H9 (cell line): ENCODE measurements around the gene ZNF79. TPM values are rescaled to one million over a fixed set of nuclear protein-coding genes. Genes with fewer than 3 reads are reported as not detected.
A peak's percentile ranks its signal among the peaks of the same experiment; 100 is the strongest.

Source experiments
- DNase-seq: peaks from one replicate; pipeline ENCODE4 v3.0.0-alpha.2; 2017
- H2AFZ ChIP-seq: one replicate; pipeline ENCODE4 v1.6.1; 2013; ENCODE audit warnings: mild to moderate bottlenecking, low read length, control low read depth, moderate library complexity
- H2AK5ac ChIP-seq: 2 replicates; pipeline ENCODE4 v1.6.1; 2013; ENCODE audit warnings: low read length, control low read depth, mixed read lengths; ENCODE audit not compliant: insufficient read length
- H2BK120ac ChIP-seq: one replicate; pipeline ENCODE4 v1.6.1; 2013; ENCODE audit warnings: low read depth, mild to moderate bottlenecking, low read length, control low read depth, inconsistent platforms; ENCODE audit not compliant: poor library complexity, severe bottlenecking
- H2BK12ac ChIP-seq: 2 replicates; pipeline ENCODE4 v1.6.1; 2013; ENCODE audit warnings: low read length, control low read depth, mixed read lengths, low read depth; ENCODE audit not compliant: insufficient read length
- H2BK15ac ChIP-seq: 2 replicates; pipeline ENCODE4 v1.6.1; 2013; ENCODE audit warnings: low read depth, low read length, control low read depth
- H2BK20ac ChIP-seq: one replicate; pipeline ENCODE4 v1.6.1; 2013; ENCODE audit warnings: low read depth, mild to moderate bottlenecking, low read length, control low read depth, inconsistent platforms; ENCODE audit not compliant: poor library complexity, severe bottlenecking
- H2BK5ac ChIP-seq: 2 replicates; pipeline ENCODE4 v1.6.1; 2013; ENCODE audit warnings: low read length, control low read depth, mixed read lengths; ENCODE audit not compliant: insufficient read length
- H3K14ac ChIP-seq: 2 replicates; pipeline ENCODE4 v1.6.1; 2013; ENCODE audit warnings: low read length, control low read depth; ENCODE audit not compliant: insufficient read depth
- H3K18ac ChIP-seq: 2 replicates; pipeline ENCODE4 v1.6.1; 2013; ENCODE audit warnings: low read depth, mild to moderate bottlenecking, mixed read lengths, low read length, control low read depth; ENCODE audit not compliant: insufficient read length
- H3K23ac ChIP-seq: 2 replicates; pipeline ENCODE4 v1.6.1; 2013; ENCODE audit warnings: low read length, control low read depth, mixed read lengths, low read depth; ENCODE audit not compliant: insufficient read length
- H3K23me2 ChIP-seq: 2 replicates; pipeline ENCODE4 v1.6.1; 2013; ENCODE audit warnings: low read depth, mild to moderate bottlenecking, mixed read lengths, low read length, control low read depth; ENCODE audit not compliant: insufficient read length, poor library complexity, severe bottlenecking
- H3K27ac ChIP-seq: 2 replicates; pipeline ENCODE4 v1.5.1; 2013; ENCODE audit warnings: low read length, control low read depth, mixed read lengths, low read depth; ENCODE audit not compliant: insufficient read length
- H3K27me3 ChIP-seq: 2 replicates; pipeline ENCODE4 v1.6.1; 2013; ENCODE audit warnings: low read length, control low read depth, inconsistent platforms; ENCODE audit not compliant: insufficient read depth
- H3K4ac ChIP-seq: 2 replicates; pipeline ENCODE4 v1.6.1; 2013; ENCODE audit warnings: low read depth, mild to moderate bottlenecking, control low read depth, inconsistent platforms, low read length, moderate library complexity
- H3K4me1 ChIP-seq: 2 replicates; pipeline ENCODE4 v1.6.1; 2013; ENCODE audit warnings: low read length, control low read depth, inconsistent platforms; ENCODE audit not compliant: insufficient read depth
- H3K4me2 ChIP-seq: 2 replicates; pipeline ENCODE4 v1.6.1; 2013; ENCODE audit warnings: low read length, control low read depth, mixed read lengths; ENCODE audit not compliant: insufficient read length, insufficient read depth
- H3K56ac ChIP-seq: 2 replicates; pipeline ENCODE4 v1.6.1; 2013; ENCODE audit warnings: low read depth, mild to moderate bottlenecking, mixed read lengths, low read length, control low read depth; ENCODE audit not compliant: insufficient read length
- H3K79me1 ChIP-seq: 2 replicates; pipeline ENCODE4 v1.6.1; 2013; ENCODE audit warnings: low read depth, mild to moderate bottlenecking, moderate library complexity, low read length, control low read depth, inconsistent platforms; ENCODE audit not compliant: insufficient read depth, poor library complexity, severe bottlenecking
- H3K79me2 ChIP-seq: 2 replicates; pipeline ENCODE4 v1.6.1; 2013; ENCODE audit warnings: low read length, control low read depth, inconsistent platforms; ENCODE audit not compliant: insufficient read depth
- H3K9ac ChIP-seq: 2 replicates; pipeline ENCODE4 v1.6.1; 2013; ENCODE audit warnings: low read length, control low read depth, mixed read lengths; ENCODE audit not compliant: insufficient read length; ENCODE audit errors: extremely low read depth
- H3K9me3 ChIP-seq: one replicate; pipeline ENCODE4 v1.6.1; 2013; ENCODE audit warnings: low read depth, low read length, inconsistent platforms; ENCODE audit not compliant: control insufficient read depth
- H3T11ph ChIP-seq: one replicate; pipeline ENCODE4 v1.6.1; 2013; ENCODE audit warnings: mild to moderate bottlenecking, low read length, control low read depth, inconsistent platforms
- H4K20me1 ChIP-seq: one replicate; pipeline ENCODE4 v1.6.1; 2013; ENCODE audit not compliant: control insufficient read depth, insufficient read length, insufficient read depth
- H4K5ac ChIP-seq: 2 replicates; pipeline ENCODE4 v1.6.1; 2013; ENCODE audit warnings: low read depth, mild to moderate bottlenecking, mixed read lengths, low read length, control low read depth; ENCODE audit not compliant: insufficient read length
- H4K8ac ChIP-seq: replicated peaks from 2 replicates; pipeline ENCODE4 v1.6.1; 2013; ENCODE audit warnings: low read length, control low read depth, mixed read lengths, low read depth; ENCODE audit not compliant: insufficient read length
- H4K91ac ChIP-seq: 2 replicates; pipeline ENCODE4 v1.6.1; 2013; ENCODE audit warnings: low read depth, mild to moderate bottlenecking, moderate library complexity, mixed read lengths, low read length, control low read depth; ENCODE audit not compliant: insufficient read length
- H3K27ac Mint-ChIP-seq, 3 experiments: 2 replicates in 2 of 3; 3 replicates in 1 of 3; pipeline ENCODE4 v1.8.0; 2020 to 2021; ENCODE audit warnings: mixed read lengths in 3 of 3, mild to moderate bottlenecking in 1 of 3, moderate library complexity in 1 of 3
- H3K27me3 Mint-ChIP-seq: 2 replicates; pipeline ENCODE4 v1.8.0; 2021; ENCODE audit warnings: low read depth, mild to moderate bottlenecking, moderate library complexity, mixed read lengths
- H3K36me3 Mint-ChIP-seq, 3 experiments: 2 replicates in 2 of 3; 3 replicates in 1 of 3; pipeline ENCODE4 v1.8.0; 2020 to 2021; ENCODE audit warnings: low read depth in 3 of 3, mixed read lengths in 3 of 3; ENCODE audit not compliant: insufficient read depth in 1 of 3
- H3K4me1 Mint-ChIP-seq, 2 experiments: 2 replicates each; pipeline ENCODE4 v1.8.0; 2020; ENCODE audit warnings: mixed read lengths in 2 of 2
- H3K4me3 Mint-ChIP-seq, 2 experiments: 2 replicates in 1 of 2; 3 replicates in 1 of 2; pipeline ENCODE4 v1.8.0; 2020 to 2021; ENCODE audit warnings: mild to moderate bottlenecking in 2 of 2, mixed read lengths in 2 of 2, moderate library complexity in 1 of 2
- H3K9me3 Mint-ChIP-seq, 2 experiments: 2 replicates in 1 of 2; 3 replicates in 1 of 2; pipeline ENCODE4 v1.8.0; 2020; ENCODE audit warnings: mild to moderate bottlenecking in 2 of 2, mixed read lengths in 2 of 2, moderate library complexity in 1 of 2
- CTCF ChIP-seq: fragments of 200-600 bp; sonication (generic); conservative IDR thresholded peaks from 3 replicates; pipeline ENCODE4 v1.8.0; 2021; ENCODE audit warnings: antibody characterized with exemption, mild to moderate bottlenecking
- WGBS: extraction: QIAGEN DNeasy Blood & Tissue Kit; methylation state at CpG from one replicate; pipeline ENCODE4 v1.1.7; 2013; ENCODE audit warnings: missing lambda C conversion rate, low lambda C conversion rate, mixed read lengths; ENCODE audit not compliant: insufficient read length; ENCODE audit errors: extremely low coverage; 5-methylcytosine and 5-hydroxymethylcytosine counted together
- total RNA-seq: library from RNA; stranded (reverse); gene quantifications from 2 replicates; pipeline ENCODE4 v1.2.1, GENCODE V29; 2021

The ZNF79 gene
- total RNA-seq, 1 experiment from 2014 or later = 11.5 TPM

GRCh38 chr9:127396808-127397645 lies 27.2 kb upstream of the ZNF79 start, which contains the start of gene SLC2A8:
TSS of gene SLC2A8 (plus strand) at chr9:127397169. CDS start at chr9:127397231, 62 bp downstream.
- Histone ChIP-seq H3K23me2 (peaks cover 11% of the 10 kb centered on the region), H3K27me3 (no peaks in the 10 kb centered on the region), H3K14ac (peak within 1 kb of the TSS; percentile 28; the same call in 1 of the 2 replicates), H3K27ac (no peak within 1 kb of the TSS), H3T11ph (no peak within 1 kb of the TSS), H2AFZ (no peak within 1 kb of the TSS), H4K5ac (no peak within 1 kb of the TSS), H3K9me3 (no peaks in the 10 kb centered on the region), H4K91ac (no peak within 1 kb of the TSS), H3K4me1 (no peaks in the 10 kb centered on the region), H3K18ac (peak within 1 kb of the TSS; percentile 41), H2BK12ac (no peak within 1 kb of the TSS), H2BK5ac (no peak within 1 kb of the TSS), H2BK120ac (no peak within 1 kb of the TSS), H3K4me2 (peak within 1 kb of the TSS; percentile 78), H3K23ac (no peak within 1 kb of the TSS), H3K9ac (peak within 1 kb of the TSS; percentile 42), H3K79me2 (no peaks in the 10 kb centered on the region), H2BK20ac (no peak within 1 kb of the TSS), H3K56ac (no peak within 1 kb of the TSS), H4K20me1 (no peaks in the 10 kb centered on the region), H3K79me1 (no peaks in the 10 kb centered on the region), H3K4ac (no peak within 1 kb of the TSS), H4K8ac (no peak within 1 kb of the TSS), H2BK15ac (no peak within 1 kb of the TSS; the same call in 1 of the 2 replicates), H2AK5ac (no peak within 1 kb of the TSS)
- Mint-ChIP-seq H3K4me1 (peaks cover 17 to 28% of the 10 kb centered on the region in 2 experiments), H3K27ac (peak within 1 kb of the TSS; percentile 63 to 93 (median 92); a peak in 5 of 7 replicates), H3K9me3 (no peaks in the 10 kb centered on the region), H3K27me3 (peaks cover 11% of the 10 kb centered on the region), H3K4me3 (peak within 1 kb of the TSS; percentile 73 to 87), H3K36me3 (peaks cover 1 to 12% (median 7%) of the 10 kb centered on the region in 3 experiments; a peak in 5 of 7 replicates)
- peak; percentile 100 for DNase-seq
- WGBS = no CpG with 5 or more reads among the region's 87 CpGs
- peak; percentile 31; the same call in 1 of the 3 replicates for TF ChIP-seq CTCF
